HG03095 (cell line): ENCODE measurements around the gene ZBTB3.
"Not testable (repeated sequence)": the region's sequence is repeated elsewhere in the genome, so short reads cannot be mapped to it uniquely, and the experiment has no call there.

Experiments used
- ATAC-seq: cut with Tn5 transposase; IDR thresholded peaks from one replicate; pipeline ENCODE4 v1.9.1; 2021; ENCODE audit warnings: moderate library complexity; ENCODE audit not compliant: unreplicated experiment

ZBTB3 gene

GRCh38 chr11:62716816-62717215 lies 37.1 kb downstream of the ZBTB3 start:
- ATAC-seq = no peak

- no peak for ATAC-seq
Measured at GRCh38 chr11:62716206-62716605, 37.8 kb downstream of the ZBTB3 start.

- ATAC-seq = no peak
Measured at GRCh38 chr11:62715150-62716130, 38.5 kb downstream of the ZBTB3 start.

- no peak for ATAC-seq
Measured at GRCh38 chr11:62713343-62713742, 40.6 kb downstream of the ZBTB3 start.

GRCh38 chr11:62712861-62713260 lies 41.1 kb downstream of the ZBTB3 start:
- ATAC-seq = no peak

GRCh38 chr11:62712276-62712812 lies 41.6 kb downstream of the ZBTB3 start:
- ATAC-seq = no peak

GRCh38 chr11:62710001-62710345 lies 44.0 kb downstream of the ZBTB3 start:
- ATAC-seq = no peak

- peak; percentile 55 for ATAC-seq
Measured at GRCh38 chr11:62709247-62710000, 44.5 kb downstream of the ZBTB3 start.

GRCh38 chr11:62708793-62709192 lies 45.2 kb downstream of the ZBTB3 start:
- no peak for ATAC-seq

- no peak for ATAC-seq
Measured at GRCh38 chr11:62708392-62708791, 45.6 kb downstream of the ZBTB3 start.

GRCh38 chr11:62707277-62707861 lies 46.6 kb downstream of the ZBTB3 start, which contains the start of the genes BSCL2 and GNG3:
Gene BSCL2 (minus strand): TSS chr11:62707424. CDS start chr11:62707195, 229 bp downstream.
Gene GNG3 (plus strand): TSS chr11:62707676. CDS start chr11:62708296, 620 bp downstream.
- ATAC-seq = no peak

GRCh38 chr11:62706850-62707247 lies 47.1 kb downstream of the ZBTB3 start:
- no peak for ATAC-seq

GRCh38 chr11:62705880-62706849 lies 47.8 kb downstream of the ZBTB3 start:
- peak; percentile 49 for ATAC-seq

GRCh38 chr11:62705413-62705812 lies 48.5 kb downstream of the ZBTB3 start:
- no peak for ATAC-seq

GRCh38 chr11:62703921-62704320 lies 50.0 kb downstream of the ZBTB3 start:
- ATAC-seq = not testable (repeated sequence)

GRCh38 chr11:62702246-62702645 lies 51.7 kb downstream of the ZBTB3 start:
- ATAC-seq = no peak
